OCI-LY7 (cell line): ENCODE measurements around the gene ZFP36L2. TPM values are rescaled to one million over a fixed set of nuclear protein-coding genes. Genes with fewer than 3 reads are reported as not detected.

ENCODE experiments used
- BruUV-seq: library from RNA; stranded (reverse); fragments of 400-500 nt; replicated peaks from 2 replicates; lab custom pipeline; 2021; lab: Mats Ljungman, UMichigan
- CTCF ChIA-PET: fragments of 300-600 bp; sonication (Branson Sonifier 250); formaldehyde crosslinking; loops from one replicate; lab custom pipeline; 2022; ENCODE audit warnings: antibody characterized with exemption; ENCODE audit not compliant: unreplicated experiment; lab: Charles Lee
- POLR2A ChIA-PET: fragments of 300-600 bp; sonication (Branson Sonifier 250); formaldehyde crosslinking; loops from one replicate; lab custom pipeline; 2022; ENCODE audit warnings: antibody characterized with exemption; lab: Charles Lee
- DNase-seq: peaks from one replicate; pipeline ENCODE4 v3.0.0-alpha.2; 2015; ENCODE audit warnings: low spot score
- H2AFZ ChIP-seq: fragments of 200-600 bp; sonication (generic), shearing (Covaris generic); 2 replicates; pipeline ENCODE4 v1.6.1; 2014; ENCODE audit warnings: mild to moderate bottlenecking, antibody characterized with exemption, low read length, moderate library complexity
- H3K27ac ChIP-seq: fragments of 200-600 bp; sonication (generic); 2 replicates; pipeline ENCODE4 v1.5.1; 2014; ENCODE audit warnings: mixed run types, low read depth, mild to moderate bottlenecking, moderate library complexity, low read length, inconsistent platforms; ENCODE audit not compliant: poor library complexity, severe bottlenecking
- H3K36me3 ChIP-seq: fragments of 200-600 bp; sonication (generic); 2 replicates; pipeline ENCODE4 v1.6.1; 2014; ENCODE audit warnings: mild to moderate bottlenecking, antibody characterized with exemption, low read length, moderate library complexity, mixed read lengths; ENCODE audit not compliant: insufficient read depth
- H3K4me1 ChIP-seq: fragments of 200-600 bp; sonication (generic); 2 replicates; pipeline ENCODE4 v1.5.1; 2014; ENCODE audit warnings: mild to moderate bottlenecking, low read length; ENCODE audit not compliant: insufficient read depth, poor library complexity, severe bottlenecking
- H3K4me2 ChIP-seq: fragments of 200-600 bp; sonication (generic); 2 replicates; pipeline ENCODE4 v1.6.1; 2014; ENCODE audit warnings: mild to moderate bottlenecking, low read length
- H3K4me3 ChIP-seq: fragments of 200-600 bp; sonication (generic); 2 replicates; pipeline ENCODE4 v1.5.1; 2014; ENCODE audit warnings: mild to moderate bottlenecking, low read depth, low read length; ENCODE audit not compliant: poor library complexity, severe bottlenecking
- H3K79me2 ChIP-seq: fragments of 200-600 bp; sonication (generic); 2 replicates; pipeline ENCODE4 v1.6.1; 2016; ENCODE audit warnings: low read depth, mild to moderate bottlenecking, low read length, moderate library complexity, mixed read lengths; ENCODE audit not compliant: insufficient read depth
- H3K9me2 ChIP-seq: fragments of 200-600 bp; sonication (generic); 2 replicates; pipeline ENCODE4 v1.6.1; 2016; ENCODE audit warnings: mild to moderate bottlenecking, low read length, mixed read lengths; ENCODE audit not compliant: insufficient read depth
- H3K9me3 ChIP-seq: fragments of 200-600 bp; sonication (generic); 2 replicates; pipeline ENCODE4 v1.6.1; 2014; ENCODE audit warnings: mild to moderate bottlenecking, mixed run types, low read length, mixed read lengths
- H4K20me1 ChIP-seq: fragments of 200-600 bp; sonication (generic); 2 replicates; pipeline ENCODE4 v1.6.1; 2014; ENCODE audit warnings: mild to moderate bottlenecking, antibody characterized with exemption, low read length, moderate library complexity, mixed read lengths; ENCODE audit not compliant: insufficient read depth
- CTCF ChIP-seq: fragments of 200-600 bp; sonication (generic); conservative IDR thresholded peaks from 2 replicates; pipeline ENCODE4 v1.5.1; 2014; ENCODE audit warnings: mild to moderate bottlenecking, antibody characterized with exemption, low read length, moderate library complexity, mixed read lengths
- EZH2phosphoT487 ChIP-seq: fragments of 200-600 bp; sonication (generic); IDR thresholded peaks from 2 replicates; pipeline ENCODE4 v1.6.1; 2018; ENCODE audit warnings: low read depth, borderline replicate concordance, mild to moderate bottlenecking, mixed run types, antibody characterized with exemption, low read length, moderate library complexity, mixed read lengths
- intact Hi-C: fragments of 100-400 bp; cut with micrococcal nuclease; formaldehyde crosslinking; loops from one replicate; pipeline ENCODE4 v1.10.0; 2022; ENCODE audit not compliant: unreplicated experiment
- total RNA-seq, 2 experiments: library from RNA; depleted of rRNA in 1 of 2; stranded (reverse); fragments of >200 nt in 1 of 2; shearing (Covaris generic) in 1 of 2; gene quantifications; 2 replicates each; pipeline ENCODE4 v1.2.3, GENCODE V29; 2014 to 2022

The ZFP36L2 gene
- total RNA-seq, 2 experiments from 2014 or later: 6.8 to 37.2 TPM

GRCh38 chr2:43222475-43223309, 3.7 kb downstream of the ZFP36L2 start:
- ChIA-PET CTCF (interaction anchor here (0.8 to 2.7 kb wide), 4 partner anchors 53 to 198 kb away, joined by 3 to 9 read pairs (median 3); no protein-coding TSS in a partner anchor), POLR2A (interaction anchor here (1.0 to 3.7 kb wide), 13 partner anchors 12 to 103 kb away, joined by 3 to 14 read pairs (median 5); no protein-coding TSS in a partner anchor)
- peaks cover 71% of the 10 kb centered on the region for H3K4me1 ChIP-seq
- intact Hi-C loops: no loop called here
- no peaks in the 10 kb centered on the region for H3K9me2 ChIP-seq
- H3K79me2 ChIP-seq: peaks cover 50% of the 10 kb centered on the region
- TF ChIP-seq CTCF: no peak; the same call in 1 of the 2 replicates
- no peak for TF ChIP-seq EZH2phosphoT487
- no peak for DNase-seq
- peak overlapping the region; percentile 91 for H3K27ac ChIP-seq
- no peaks in the 10 kb centered on the region for H3K9me3 ChIP-seq
- H4K20me1 ChIP-seq: peaks cover 14% of the 10 kb centered on the region
- peak overlapping the region; percentile 88 for H3K4me2 ChIP-seq
- TSS peak; percentile 73 for BruUV-seq
- H3K36me3 ChIP-seq: peaks cover 44% of the 10 kb centered on the region
- no peak overlapping the region for H2AFZ ChIP-seq
- H3K4me3 ChIP-seq: peak overlapping the region; percentile 89

GRCh38 chr2:43221763-43222474, 4.5 kb downstream of the ZFP36L2 start:
- intact Hi-C loops: no loop called here
- Histone ChIP-seq H3K36me3 (peaks cover 44% of the 10 kb centered on the region), H4K20me1 (peaks cover 14% of the 10 kb centered on the region), H3K4me3 (peak overlapping the region; percentile 89), H3K4me2 (peak overlapping the region; percentile 88), H3K27ac (peak overlapping the region; percentile 91), H3K4me1 (peaks cover 73% of the 10 kb centered on the region), H2AFZ (no peak overlapping the region), H3K79me2 (peaks cover 50% of the 10 kb centered on the region), H3K9me2 (no peaks in the 10 kb centered on the region), H3K9me3 (no peaks in the 10 kb centered on the region)
- DNase-seq: peak; percentile 72
- ChIA-PET CTCF (interaction anchor here (0.8 to 1.0 kb wide), 3 partner anchors 52 to 198 kb away, joined by 3 read pairs; no protein-coding TSS in a partner anchor), POLR2A (interaction anchor here (1.0 to 3.7 kb wide), 13 partner anchors 7 to 102 kb away, joined by 3 to 14 read pairs (median 5); no protein-coding TSS in a partner anchor)
- no TSS peak for BruUV-seq
- no peak for TF ChIP-seq CTCF
